IMR-90 (cell line): ENCODE data around the gene NF2. TPM values are rescaled to one million over a fixed set of nuclear protein-coding genes. Genes with fewer than 3 reads are reported as not detected.

Source experiments
- ATAC-seq: fragments of 200-7000 bp; cut with Tn5 transposase; 2 replicates; pipeline ENCODE4 v1.9.1; 2020; ENCODE audit warnings: low read depth, mild to moderate bottlenecking, moderate library complexity
- BruUV-seq: library from RNA; stranded (reverse); fragments of 400-500 nt; replicated peaks from 2 replicates; lab custom pipeline; 2021; lab: Mats Ljungman, UMichigan
- CTCF ChIA-PET: fragments of 300-600 bp; formaldehyde crosslinking; extraction: SDS; loops from one replicate; lab custom pipeline; 2021; ENCODE audit warnings: antibody characterized with exemption; lab: Yijun Ruan, JAX
- POLR2A ChIA-PET: fragments of 300-600 bp; sonication (Branson Sonifier 250); formaldehyde crosslinking; loops from one replicate; lab custom pipeline; 2022; ENCODE audit warnings: antibody characterized with exemption; ENCODE audit not compliant: unreplicated experiment; lab: Charles Lee
- DNase-seq: peaks from one replicate; pipeline ENCODE4 v3.0.0; 2013
- H2AFZ ChIP-seq: replicated peaks from 2 replicates; pipeline ENCODE3; 2013; ENCODE audit warnings: low read length, mild to moderate bottlenecking; ENCODE audit not compliant: poor library complexity
- H2AK5ac ChIP-seq: 2 replicates; pipeline ENCODE4 v1.6.1; 2013; ENCODE audit warnings: low read depth, low read length, inconsistent platforms
- H2AK9ac ChIP-seq: replicated peaks from 2 replicates; pipeline ENCODE3; 2013; ENCODE audit warnings: mild to moderate bottlenecking, low read depth, low read length, moderate library complexity; ENCODE audit not compliant: poor library complexity
- H2BK120ac ChIP-seq: 2 replicates; pipeline ENCODE4 v1.6.1; 2013; ENCODE audit warnings: low read depth, low read length, inconsistent platforms
- H2BK15ac ChIP-seq: 3 replicates; pipeline ENCODE4 v1.6.1; 2013; ENCODE audit warnings: low read depth, low read length, inconsistent platforms
- H2BK20ac ChIP-seq: 2 replicates; pipeline ENCODE4 v1.6.1; 2013; ENCODE audit warnings: low read depth, mild to moderate bottlenecking, inconsistent platforms, low read length, moderate library complexity
- H2BK5ac ChIP-seq: 2 replicates; pipeline ENCODE4 v1.6.1; 2013; ENCODE audit warnings: mild to moderate bottlenecking, low read depth, low read length, inconsistent platforms; ENCODE audit not compliant: poor library complexity, severe bottlenecking
- H3K14ac ChIP-seq: replicated peaks from 2 replicates; pipeline ENCODE4 v1.6.1; 2013; ENCODE audit warnings: low read depth, low read length, inconsistent platforms
- H3K18ac ChIP-seq: 2 replicates; pipeline ENCODE4 v1.6.1; 2013; ENCODE audit warnings: low read depth, low read length, control low read depth
- H3K23ac ChIP-seq: 2 replicates; pipeline ENCODE4 v1.6.1; 2013; ENCODE audit warnings: low read depth, low read length, inconsistent platforms
- H3K27ac ChIP-seq: 2 replicates; pipeline ENCODE4 v1.5.1; 2013; ENCODE audit warnings: mild to moderate bottlenecking, control low read depth, low read length; ENCODE audit not compliant: insufficient read depth
- H3K27me3 ChIP-seq: 2 replicates; pipeline ENCODE4 v1.6.1; 2013; ENCODE audit warnings: low read length; ENCODE audit not compliant: control insufficient read depth, insufficient read depth
- H3K36me3 ChIP-seq: 2 replicates; pipeline ENCODE4 v1.6.1; 2013; ENCODE audit warnings: low read length, mixed read lengths; ENCODE audit not compliant: control insufficient read depth, insufficient read depth
- H3K4ac ChIP-seq: 2 replicates; pipeline ENCODE4 v1.6.1; 2013; ENCODE audit warnings: low read depth, low read length, inconsistent platforms
- H3K4me1 ChIP-seq: 2 replicates; pipeline ENCODE4 v1.6.1; 2013; ENCODE audit warnings: low read length, mixed read lengths; ENCODE audit not compliant: control insufficient read depth, insufficient read depth
- H3K4me2 ChIP-seq: 2 replicates; pipeline ENCODE4 v1.6.1; 2013; ENCODE audit warnings: low read depth, mild to moderate bottlenecking, control low read depth, low read length, moderate library complexity
- H3K4me3 ChIP-seq: 2 replicates; pipeline ENCODE4 v1.5.1; 2013; ENCODE audit warnings: low read depth, mild to moderate bottlenecking, control low read depth, low read length, moderate library complexity; ENCODE audit not compliant: insufficient read depth
- H3K56ac ChIP-seq: 2 replicates; pipeline ENCODE4 v1.6.1; 2013; ENCODE audit warnings: low read length, inconsistent platforms; ENCODE audit not compliant: insufficient read depth; ENCODE audit errors: extremely low read depth
- H3K79me1 ChIP-seq, 2 experiments: 2 replicates each; pipeline ENCODE4 v1.6.1; 2013; ENCODE audit warnings: low read length in 2 of 2, inconsistent platforms in 1 of 2, low read depth in 1 of 2
- H3K9ac ChIP-seq: 2 replicates; pipeline ENCODE4 v1.6.1; 2013; ENCODE audit warnings: low read depth, low read length, control low read depth
- H3K9me1 ChIP-seq: 2 replicates; pipeline ENCODE4 v1.6.1; 2013; ENCODE audit warnings: low read length, inconsistent platforms; ENCODE audit not compliant: insufficient read depth
- H3K9me3 ChIP-seq: 2 replicates; pipeline ENCODE4 v1.6.1; 2013; ENCODE audit warnings: low read length; ENCODE audit not compliant: control insufficient read depth, insufficient read depth
- H4K20me1 ChIP-seq: 2 replicates; pipeline ENCODE4 v1.6.1; 2013; ENCODE audit warnings: low read length, inconsistent platforms; ENCODE audit not compliant: insufficient read depth
- H4K5ac ChIP-seq: 2 replicates; pipeline ENCODE4 v1.6.1; 2013; ENCODE audit warnings: mild to moderate bottlenecking, low read depth, low read length, control low read depth
- H4K8ac ChIP-seq, 2 experiments: 2 replicates each; pipeline ENCODE4 v1.6.1; 2013; ENCODE audit warnings: low read depth in 2 of 2, low read length in 2 of 2, control low read depth in 1 of 2, inconsistent platforms in 1 of 2
- H4K91ac ChIP-seq: 2 replicates; pipeline ENCODE4 v1.6.1; 2013; ENCODE audit warnings: low read depth, low read length, inconsistent platforms; ENCODE audit not compliant: insufficient read depth
- MXI1 ChIP-seq: IDR thresholded peaks from 2 replicates; pipeline ENCODE4 v1.6.1; 2012; ENCODE audit warnings: low read depth, mild to moderate bottlenecking, low read length, moderate library complexity, borderline replicate concordance
- NFE2L2 ChIP-seq: fragments of 150-350 bp; IDR thresholded peaks from 2 replicates; pipeline ENCODE4 v1.6.1; 2016; ENCODE audit warnings: low read depth, mild to moderate bottlenecking, low read length
- WGBS, 2 experiments: methylation state at CpG; one replicate each; pipeline versions ENCODE4 v1.1.5 to v1.1.7; 2013; ENCODE audit warnings: missing lambda C conversion rate in 2 of 2; ENCODE audit not compliant: insufficient read length in 1 of 2; ENCODE audit errors: extremely low coverage in 2 of 2; 5-methylcytosine and 5-hydroxymethylcytosine counted together
- dilution Hi-C: fragments of 300-500 bp; cut with HindIII; formaldehyde crosslinking; loops from one replicate; pipeline ENCODE4 v1.14.3; 2018; ENCODE audit warnings: low sequenced_read_pairs; ENCODE audit not compliant: unreplicated experiment
- in situ Hi-C: fragments of 300-500 bp; cut with MboI; formaldehyde crosslinking; loops from 3 replicates; pipeline ENCODE4 v1.14.3; 2019; ENCODE audit warnings: low sequenced_read_pairs, inconsistent platforms, mixed read lengths
- intact Hi-C: fragments of 100-400 bp; cut with micrococcal nuclease; formaldehyde crosslinking; loops from 2 replicates; pipeline ENCODE4 v1.10.0; 2022
- polyA plus RNA-seq, 3 experiments: library from polyadenylated mRNA; depleted of rRNA; stranded (reverse); fragments of >200 nt; gene quantifications; 2 replicates each; pipeline ENCODE4 v1.2.3, GENCODE V29; 2012; ENCODE audit warnings: low replicate concordance in 1 of 3
- total RNA-seq: library from RNA; depleted of rRNA; stranded (reverse); fragments of >200 nt; gene quantifications from 2 replicates; pipeline ENCODE4 v1.2.3, GENCODE V29; 2012

Gene NF2
- total and polyA plus RNA-seq, 2 of the 4 experiments (the other 2 are of a cell fraction) = 59.0 to 151 TPM

GRCh38 chr22:29706486-29706885 lies 103.1 kb downstream of the NF2 start:
- POLR2A ChIA-PET = no interaction called here
- in situ Hi-C loops = no loop called here
- CTCF ChIA-PET = no interaction called here
- Histone ChIP-seq H3K79me1 (no peaks in the 10 kb centered on the region), H3K27ac (no peak overlapping the region), H3K4me2 (no peak overlapping the region), H3K4me3 (no peak overlapping the region), H3K14ac (no peak overlapping the region), H3K18ac (no peak overlapping the region), H2BK5ac (no peak overlapping the region), H2AFZ (peak overlapping the region; percentile 44), H4K20me1 (peaks cover 3% of the 10 kb centered on the region; the same call in 1 of the 2 replicates), H4K91ac (no peak overlapping the region), H2AK5ac (no peak overlapping the region), H3K27me3 (peaks cover 34% of the 10 kb centered on the region), H3K23ac (no peak overlapping the region), H3K36me3 (no peaks in the 10 kb centered on the region), H3K4me1 (peaks cover 12% of the 10 kb centered on the region; the same call in 1 of the 2 replicates), H3K56ac (no peak overlapping the region), H3K9ac (no peak overlapping the region), H4K5ac (no peak overlapping the region), H2AK9ac (no peak overlapping the region), H3K9me3 (no peaks in the 10 kb centered on the region), H4K8ac (no peak overlapping the region), H3K4ac (no peak overlapping the region), H3K9me1 (no peaks in the 10 kb centered on the region), H2BK120ac (no peak overlapping the region), H2BK15ac (no peak overlapping the region), H2BK20ac (no peak overlapping the region)
- no peak for ATAC-seq
- 47% methylated on average over 6 of the region's 9 CpGs; no CpG with 5 or more reads in 1 of the 2 experiments for WGBS, 2 experiments
- intact Hi-C loops = no loop called here
- BruUV-seq = no TSS peak
- TF ChIP-seq MXI1 = no peak
- TF ChIP-seq NFE2L2 = no peak
- no peak for DNase-seq
- dilution Hi-C loops = no loop called here
